HG03135 (cell line): Measurements from ENCODE around the gene GRIA1.
"Not testable (repeated sequence)": the region's sequence is repeated elsewhere in the genome, so short reads cannot be mapped to it uniquely, and the experiment has no call there.

Source experiments
- ATAC-seq: cut with Tn5 transposase; IDR thresholded peaks from one replicate; pipeline ENCODE4 v1.9.1; 2021; ENCODE audit warnings: mild to moderate bottlenecking, moderate library complexity; ENCODE audit not compliant: unreplicated experiment

Gene GRIA1

DNA sequence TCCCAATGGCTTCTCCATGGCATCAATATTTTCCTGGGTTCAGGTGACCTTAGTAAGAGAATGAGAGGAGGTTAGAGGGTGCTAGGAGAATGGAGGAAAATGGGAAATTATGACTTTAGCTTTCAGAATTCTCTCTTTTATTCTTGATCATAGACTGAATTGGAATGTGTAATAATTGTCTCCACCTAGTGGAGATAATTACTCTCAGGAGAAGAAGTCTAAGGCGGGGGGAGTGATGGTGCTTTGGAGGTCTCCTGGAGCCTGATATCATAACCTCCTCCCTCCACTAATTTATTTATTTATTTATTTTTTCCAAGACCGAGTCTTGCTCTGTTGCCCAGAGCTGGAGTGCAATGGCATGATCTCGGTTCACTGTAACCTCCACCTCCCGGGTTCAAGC is 221.3 kb downstream of the GRIA1 start:
- ATAC-seq, result no peak

DNA sequence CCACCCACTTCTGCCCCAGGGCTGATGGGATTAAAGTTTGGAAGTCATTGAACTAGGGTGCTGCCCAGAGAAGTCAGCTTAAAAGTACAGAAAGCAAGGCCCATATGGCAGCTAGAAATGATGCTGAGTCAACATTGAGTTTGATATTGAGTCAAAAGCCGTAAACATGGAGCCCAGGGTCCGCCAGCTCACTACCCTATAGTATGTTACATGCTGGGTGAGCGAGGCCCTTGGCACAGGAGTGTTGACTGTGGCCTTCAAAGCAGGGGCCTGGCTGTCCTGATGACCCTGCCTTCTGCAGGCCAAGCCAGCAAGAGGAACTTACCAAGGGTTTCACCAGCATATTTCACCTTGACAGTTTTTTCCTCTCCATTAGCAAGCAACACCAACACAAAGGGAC is 222.5 kb downstream of the GRIA1 start:
- ATAC-seq, result no peak

DNA sequence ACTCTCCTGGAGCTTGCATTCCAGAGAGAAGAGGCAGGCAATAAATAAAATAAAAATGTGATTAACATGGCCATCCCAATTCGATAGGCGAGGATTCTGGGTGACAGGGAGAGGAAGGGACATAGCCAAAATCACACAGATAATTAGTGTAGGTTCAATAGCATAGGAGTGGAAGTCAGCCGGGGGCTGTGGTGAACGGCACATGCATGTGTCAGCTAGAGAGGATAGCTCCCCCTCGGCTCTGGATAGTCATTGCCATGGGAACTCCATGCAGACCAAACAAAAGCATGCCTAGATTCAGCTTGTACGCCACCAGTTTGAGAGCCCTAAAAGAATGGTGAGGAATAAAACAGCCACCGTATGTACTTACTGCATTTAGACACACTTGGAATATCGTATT is 223.5 kb downstream of the GRIA1 start:
- no peak for ATAC-seq

DNA sequence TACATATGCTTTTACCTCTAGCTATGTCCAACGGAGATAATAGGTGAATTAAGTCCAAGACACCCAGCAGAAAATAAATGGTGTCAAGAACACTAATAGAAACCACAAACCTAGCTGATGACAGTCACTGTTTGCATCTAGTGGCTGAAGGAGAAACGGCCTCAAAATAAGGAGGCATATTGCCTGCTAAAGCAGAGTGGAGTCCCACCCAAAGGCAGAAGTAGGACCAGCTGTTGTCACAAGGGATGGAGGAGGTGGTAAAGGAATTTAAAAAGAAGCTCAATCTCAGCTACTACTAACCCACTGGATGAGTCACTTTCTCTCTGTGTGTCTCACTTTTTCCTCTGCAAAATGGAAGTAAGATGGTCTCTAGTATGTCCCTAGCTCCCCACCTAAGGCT is 224.3 kb downstream of the GRIA1 start:
- ATAC-seq, result no peak

DNA sequence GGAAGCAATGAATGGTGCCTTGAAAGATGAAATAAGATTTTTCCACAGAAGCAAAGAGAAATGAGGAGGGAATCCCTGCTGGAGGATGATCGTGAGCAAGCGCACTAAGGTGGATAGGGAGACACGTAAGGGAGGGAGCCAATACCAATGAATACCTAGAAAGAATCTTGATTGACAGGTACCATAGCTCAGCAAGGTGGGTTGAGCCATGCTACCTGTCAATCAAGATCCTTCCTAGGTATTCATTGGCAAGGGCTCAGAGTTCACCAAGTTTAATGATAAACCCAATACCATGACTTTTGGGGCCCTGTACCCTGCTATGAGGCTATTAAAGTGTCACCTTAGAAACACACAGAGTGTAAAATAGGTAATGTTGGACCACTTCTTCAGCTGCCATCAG is 226.8 kb downstream of the GRIA1 start:
- no peak for ATAC-seq

DNA sequence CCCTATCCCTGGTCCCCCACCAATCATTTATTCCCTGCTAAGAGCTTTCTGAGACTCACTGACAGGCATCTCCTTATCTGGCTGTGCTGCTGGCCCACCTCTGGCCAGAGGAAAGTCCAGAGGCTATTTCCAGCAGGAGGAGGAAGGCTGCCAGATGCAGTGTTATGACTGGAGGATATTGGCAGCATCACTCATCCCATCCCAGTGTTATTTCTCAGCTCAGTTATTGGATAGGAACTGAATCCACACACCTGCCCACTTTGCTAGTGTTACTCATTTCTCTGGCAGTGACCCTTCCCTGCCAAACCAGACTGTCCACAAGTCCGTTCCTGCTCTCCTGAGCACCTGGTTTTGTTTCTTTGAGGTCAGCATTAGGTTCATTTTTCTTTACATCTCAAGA is 228.2 kb downstream of the GRIA1 start:
- ATAC-seq, result no peak

DNA sequence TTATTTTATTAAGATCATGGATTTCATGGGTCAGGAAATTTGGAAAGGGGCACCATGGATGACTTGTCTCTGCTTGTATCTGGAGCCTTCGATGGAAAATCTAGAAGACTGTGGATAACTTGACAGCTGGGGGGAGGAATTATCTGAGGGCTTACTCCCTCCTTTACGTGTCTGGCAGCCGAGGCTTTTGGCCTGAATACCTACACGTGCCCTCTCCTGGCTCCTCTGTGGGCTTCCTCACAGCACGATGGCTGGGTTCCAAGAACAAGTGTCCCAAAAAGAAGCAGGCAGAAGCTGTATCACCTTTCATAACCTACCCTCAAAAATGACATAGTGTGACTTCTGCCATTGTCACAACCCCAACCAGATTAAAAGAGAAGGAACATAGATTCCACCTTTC is 228.9 kb downstream of the GRIA1 start:
- no peak for ATAC-seq

DNA sequence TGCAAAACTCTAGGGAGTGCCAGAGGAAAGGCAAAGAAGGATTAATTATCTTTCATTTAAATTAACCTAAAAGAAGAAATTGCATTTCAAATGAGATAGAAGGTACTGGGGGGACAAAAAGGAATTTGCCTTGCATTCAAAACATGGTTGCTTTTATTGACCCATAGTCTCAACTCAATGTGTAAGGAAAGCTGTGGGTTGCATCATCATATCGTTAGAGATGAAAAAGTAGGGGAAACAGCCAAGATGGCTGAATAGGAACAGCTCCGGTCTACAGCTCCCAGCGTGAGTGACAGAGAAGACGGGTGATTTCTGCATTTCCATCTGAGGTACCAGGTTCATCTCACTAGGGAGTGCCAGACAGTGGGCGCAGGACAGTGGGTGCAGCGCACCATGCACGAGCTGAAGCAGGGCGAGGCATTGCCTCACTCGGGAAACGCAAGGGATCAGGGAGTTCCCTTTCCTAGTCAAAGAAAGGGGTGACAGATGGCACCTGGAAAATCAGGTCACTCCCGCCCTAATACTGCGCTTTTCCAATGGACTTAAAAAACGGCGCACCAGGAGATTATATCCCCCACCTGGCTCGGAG is 232.6 kb downstream of the GRIA1 start:
- not testable (repeated sequence) for ATAC-seq

DNA sequence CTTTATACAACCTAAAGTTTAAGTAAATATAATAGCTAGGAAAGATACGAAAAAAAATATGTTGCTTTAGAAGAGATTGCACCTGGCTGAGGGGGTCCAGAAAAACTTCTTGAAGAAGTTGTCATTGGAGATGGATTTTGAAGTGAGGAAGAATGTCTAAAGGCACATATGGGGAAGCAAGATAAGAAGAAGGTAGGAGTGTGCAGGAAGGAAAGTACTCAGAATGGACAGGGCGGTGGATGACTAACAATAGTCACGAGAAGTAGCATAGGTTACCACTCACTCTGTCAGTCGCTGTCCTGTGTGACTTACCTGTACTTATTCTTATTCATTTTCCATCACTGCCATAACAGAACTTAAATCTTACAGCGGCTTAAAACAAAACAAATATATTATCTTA is 251.6 kb downstream of the GRIA1 start:
- ATAC-seq, result no peak

DNA sequence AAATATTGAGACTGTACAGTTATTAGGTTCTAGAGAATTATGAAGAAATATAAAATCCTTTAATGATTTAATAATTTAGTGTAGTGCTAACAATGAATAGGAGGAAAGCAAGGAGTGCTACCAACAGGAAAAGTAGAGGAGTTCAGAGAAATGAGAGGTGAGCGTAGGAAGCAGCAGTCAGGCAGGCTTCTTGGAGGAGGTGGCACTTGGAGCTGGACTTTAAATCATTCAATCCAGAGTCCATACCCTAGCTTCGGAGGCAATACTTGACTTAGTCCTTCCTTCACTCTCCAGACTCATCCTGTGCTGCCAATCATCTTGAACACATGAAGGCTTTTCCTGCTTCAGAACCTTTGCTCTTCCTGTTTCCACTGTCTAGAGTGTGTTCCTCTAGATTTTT is 254.3 kb downstream of the GRIA1 start:
- ATAC-seq, result no peak

DNA sequence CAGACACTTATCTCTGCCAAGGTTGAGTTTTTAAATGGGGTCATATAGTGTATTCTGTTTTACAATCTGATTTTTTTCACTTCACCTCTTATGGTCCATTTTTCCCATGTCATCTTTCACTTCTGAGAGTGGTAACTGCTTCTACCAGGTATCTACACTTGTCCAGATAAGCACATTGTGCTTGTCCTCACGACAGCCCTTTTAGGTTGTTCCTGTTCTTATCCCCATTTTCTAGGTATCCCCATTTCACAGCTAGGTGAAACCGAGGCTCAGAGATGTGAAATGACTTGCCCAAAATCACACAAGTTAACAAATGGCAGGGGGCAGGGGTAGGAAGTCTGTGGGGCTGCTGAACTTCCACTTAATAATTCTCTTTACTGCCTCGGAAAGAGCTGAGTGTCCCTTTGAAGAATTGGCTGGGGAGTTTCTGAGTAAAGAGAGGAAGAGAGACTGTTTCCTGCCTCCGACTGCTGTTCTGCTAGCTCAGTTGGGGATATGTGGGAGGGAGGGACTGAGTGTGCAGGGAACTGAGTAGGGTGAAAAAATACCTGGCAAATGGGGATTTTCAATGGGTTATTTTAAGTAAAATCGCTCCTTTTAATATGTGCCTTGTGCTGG is 255.4 kb downstream of the GRIA1 start:
- no peak for ATAC-seq

DNA sequence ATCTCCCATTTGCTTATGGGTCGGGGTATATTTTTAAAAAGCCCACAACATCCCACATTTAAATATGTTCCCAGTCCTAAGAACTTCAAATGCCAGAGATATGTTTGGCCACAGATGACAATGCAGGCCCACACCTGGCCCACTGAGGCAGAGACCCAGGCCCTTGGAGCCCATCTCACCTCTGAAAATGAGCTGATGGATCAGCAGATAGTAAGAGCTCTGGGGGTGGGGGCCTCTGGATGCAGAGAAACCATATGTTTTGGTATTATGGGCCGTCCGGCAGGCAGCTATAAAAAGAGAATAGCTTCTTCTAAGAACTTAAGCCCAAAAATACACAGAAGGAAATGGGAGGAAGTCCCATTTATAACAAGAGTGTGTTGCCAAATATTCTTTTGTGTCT is 256.0 kb downstream of the GRIA1 start:
- ATAC-seq, result no peak

DNA sequence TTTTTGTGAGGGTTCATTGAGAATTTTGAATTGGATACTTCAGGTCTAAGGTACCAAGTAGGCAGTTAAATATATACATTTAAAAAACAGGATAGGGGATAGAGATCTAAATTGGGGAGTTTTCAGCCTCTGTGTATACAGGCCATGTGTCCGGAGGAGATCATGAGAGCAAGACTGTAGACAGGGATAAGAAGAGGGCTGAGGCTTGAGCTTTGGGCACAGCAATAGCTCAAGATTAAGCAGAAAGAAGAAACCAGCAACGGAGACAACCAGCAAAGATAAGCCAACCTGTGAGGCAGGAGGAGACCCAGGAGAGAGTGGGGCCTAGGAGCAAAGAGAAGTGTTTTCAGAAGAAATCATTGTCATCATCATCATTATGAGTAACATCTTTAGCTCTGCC is 258.4 kb downstream of the GRIA1 start:
- ATAC-seq, result no peak

DNA sequence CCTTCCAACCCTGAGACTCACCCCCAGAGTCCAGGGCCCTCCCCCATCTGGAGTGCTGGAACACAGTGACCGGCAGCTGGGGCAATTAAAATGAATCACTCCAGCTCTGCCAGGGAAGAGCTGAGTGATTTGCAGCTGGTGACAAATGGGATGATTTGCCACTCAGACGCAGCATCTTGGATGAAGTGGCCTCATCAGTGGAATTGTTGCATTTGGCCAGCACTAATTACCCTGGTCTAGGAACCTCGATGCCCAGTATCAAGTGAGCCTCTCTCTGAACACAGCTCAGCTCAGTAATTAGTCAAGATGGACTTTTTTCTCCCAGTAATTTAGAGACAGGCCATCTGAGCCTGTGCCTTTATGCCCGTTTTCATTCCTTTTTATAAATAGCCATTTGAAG is 259.5 kb downstream of the GRIA1 start:
- no peak for ATAC-seq

DNA sequence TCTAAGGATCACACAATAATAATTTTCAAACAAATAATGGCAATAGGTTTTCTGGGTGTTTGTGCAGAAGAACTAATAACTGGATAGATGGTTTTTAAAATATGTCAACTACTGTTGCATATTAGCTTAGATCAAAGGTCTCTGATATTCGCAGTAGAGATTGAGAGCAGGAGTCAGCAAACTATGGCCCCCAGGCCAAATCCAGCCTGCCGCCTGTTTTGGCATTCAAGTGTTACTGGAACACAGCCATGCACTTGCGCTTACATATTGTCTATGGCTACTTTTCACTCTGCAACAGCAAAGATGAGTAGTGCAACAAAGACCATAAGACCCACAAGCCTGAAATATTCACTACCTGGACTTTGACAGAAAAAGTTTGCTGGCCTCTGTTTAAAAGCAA is 260.8 kb downstream of the GRIA1 start:
- ATAC-seq, result no peak

DNA sequence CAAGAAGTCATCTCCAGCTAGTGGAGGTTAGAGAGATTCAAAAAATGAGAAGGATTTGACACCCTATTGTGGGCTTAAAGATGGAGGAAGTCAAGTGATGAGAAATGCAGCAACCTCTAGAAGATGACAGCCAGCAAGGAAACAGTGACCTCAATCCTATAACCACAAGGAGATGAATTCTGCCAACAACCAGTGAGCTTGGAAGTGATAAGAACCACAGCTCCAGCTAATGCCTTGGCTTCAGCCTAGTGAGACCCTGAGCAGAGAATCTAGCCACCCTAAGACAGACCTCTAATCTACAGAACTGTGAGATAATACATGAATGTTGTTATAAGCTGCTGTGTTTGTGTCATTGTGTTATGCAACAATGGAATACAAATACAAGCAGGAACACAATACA is 262.4 kb downstream of the GRIA1 start:
- no peak for ATAC-seq

DNA sequence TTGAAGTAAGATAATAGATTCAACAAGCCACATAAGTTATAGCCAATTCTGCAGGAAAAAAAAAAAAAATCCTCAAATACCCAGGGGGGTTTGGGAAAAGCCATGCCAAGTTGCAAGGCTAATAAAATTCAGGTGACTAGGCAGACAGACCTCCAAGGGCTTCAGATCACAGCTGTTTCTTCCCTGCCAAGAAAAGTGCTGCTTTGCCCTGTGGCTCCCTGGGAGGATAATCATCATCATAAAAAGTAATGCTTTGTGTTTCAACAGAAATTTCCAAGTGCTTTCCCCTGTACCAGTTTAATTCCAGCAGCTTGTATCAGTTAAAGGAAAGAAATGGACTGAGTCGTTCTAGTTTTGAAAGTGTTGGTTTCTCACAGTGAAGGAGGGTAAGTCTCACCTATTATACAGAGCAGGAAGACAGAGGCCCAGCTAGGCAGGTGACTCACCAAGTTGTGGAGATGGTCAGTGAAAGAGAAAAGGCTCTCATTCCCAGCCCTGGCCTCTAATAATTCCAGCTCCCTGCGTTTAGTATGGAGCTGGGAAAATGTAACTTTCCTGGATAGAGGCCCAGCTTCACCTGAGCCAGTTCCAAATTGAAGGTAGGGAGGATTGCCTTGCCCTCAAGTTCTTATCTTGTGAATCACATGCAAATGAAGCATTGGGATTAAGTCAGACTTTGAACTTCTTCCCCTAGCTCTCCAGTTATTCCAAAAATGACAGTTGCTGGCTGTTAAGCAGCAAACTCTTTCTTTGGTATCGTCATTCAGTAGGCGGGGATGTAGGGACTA is 263.4 kb downstream of the GRIA1 start:
- no peak for ATAC-seq

DNA sequence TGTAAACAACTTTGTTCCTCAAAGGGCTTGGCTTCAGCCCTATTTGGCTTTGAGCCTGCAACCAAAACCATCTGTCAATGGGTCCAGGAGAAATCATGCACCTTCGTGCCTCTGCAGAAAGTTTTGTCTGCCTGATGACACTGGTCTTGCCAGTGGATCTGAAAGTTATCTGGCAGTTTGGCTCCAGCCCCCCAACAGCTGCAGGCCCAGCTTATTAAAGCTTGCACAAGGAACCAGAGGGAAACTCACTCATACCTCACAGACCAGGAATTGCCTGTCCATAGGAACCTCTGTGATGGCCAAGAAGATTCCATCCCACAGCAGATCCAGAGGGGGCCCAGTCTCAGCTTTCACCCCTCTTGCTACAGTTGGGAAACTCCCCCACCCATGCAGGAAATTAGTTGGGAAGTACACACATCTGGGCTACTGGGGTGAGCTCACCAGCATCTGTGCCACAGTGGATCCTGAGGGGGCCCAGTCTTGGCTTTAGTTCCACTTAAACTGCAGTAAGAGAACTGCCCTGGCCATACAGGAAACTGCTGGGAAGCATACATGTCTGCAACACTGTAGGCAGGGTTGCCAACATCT is 265.5 kb downstream of the GRIA1 start:
- ATAC-seq, result no peak

DNA sequence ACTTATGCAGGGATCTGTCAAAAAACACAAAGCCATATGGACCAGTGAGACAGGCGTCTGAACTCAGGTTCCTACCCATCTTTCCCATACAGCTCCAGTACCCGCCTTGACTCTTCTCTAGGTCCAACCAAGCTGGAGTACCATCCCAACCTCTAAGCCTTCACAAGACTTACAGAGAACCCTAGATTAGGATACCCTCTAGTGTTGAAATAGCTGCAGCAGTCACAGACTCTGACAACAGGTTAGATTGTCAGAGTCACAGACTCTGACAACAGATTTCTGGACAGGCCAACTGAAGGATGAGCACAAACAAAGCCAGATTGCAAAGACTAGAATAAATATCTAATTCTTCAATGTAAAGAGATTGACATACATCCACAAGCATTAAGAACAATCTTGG is 266.1 kb downstream of the GRIA1 start:
- ATAC-seq, result no peak

DNA sequence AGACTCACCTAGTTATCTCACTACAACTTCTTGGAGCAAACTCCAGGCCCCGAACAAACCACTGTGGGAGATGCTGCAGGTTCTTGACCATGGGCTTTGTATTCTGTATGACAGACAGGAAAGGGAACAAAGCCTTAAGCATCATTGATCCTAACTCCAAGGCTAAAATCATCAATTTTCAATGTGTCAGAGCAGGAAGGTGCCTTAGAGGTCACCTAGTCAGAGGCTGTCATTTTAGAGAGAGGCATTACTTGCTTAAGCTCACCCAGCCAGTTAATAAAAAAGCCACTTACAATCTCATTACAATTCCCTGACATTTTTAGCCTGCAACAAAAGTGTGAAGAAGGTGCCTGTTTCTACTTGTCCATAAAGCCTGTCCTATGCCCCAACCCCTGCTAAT is 275.5 kb downstream of the GRIA1 start:
- no peak for ATAC-seq

DNA sequence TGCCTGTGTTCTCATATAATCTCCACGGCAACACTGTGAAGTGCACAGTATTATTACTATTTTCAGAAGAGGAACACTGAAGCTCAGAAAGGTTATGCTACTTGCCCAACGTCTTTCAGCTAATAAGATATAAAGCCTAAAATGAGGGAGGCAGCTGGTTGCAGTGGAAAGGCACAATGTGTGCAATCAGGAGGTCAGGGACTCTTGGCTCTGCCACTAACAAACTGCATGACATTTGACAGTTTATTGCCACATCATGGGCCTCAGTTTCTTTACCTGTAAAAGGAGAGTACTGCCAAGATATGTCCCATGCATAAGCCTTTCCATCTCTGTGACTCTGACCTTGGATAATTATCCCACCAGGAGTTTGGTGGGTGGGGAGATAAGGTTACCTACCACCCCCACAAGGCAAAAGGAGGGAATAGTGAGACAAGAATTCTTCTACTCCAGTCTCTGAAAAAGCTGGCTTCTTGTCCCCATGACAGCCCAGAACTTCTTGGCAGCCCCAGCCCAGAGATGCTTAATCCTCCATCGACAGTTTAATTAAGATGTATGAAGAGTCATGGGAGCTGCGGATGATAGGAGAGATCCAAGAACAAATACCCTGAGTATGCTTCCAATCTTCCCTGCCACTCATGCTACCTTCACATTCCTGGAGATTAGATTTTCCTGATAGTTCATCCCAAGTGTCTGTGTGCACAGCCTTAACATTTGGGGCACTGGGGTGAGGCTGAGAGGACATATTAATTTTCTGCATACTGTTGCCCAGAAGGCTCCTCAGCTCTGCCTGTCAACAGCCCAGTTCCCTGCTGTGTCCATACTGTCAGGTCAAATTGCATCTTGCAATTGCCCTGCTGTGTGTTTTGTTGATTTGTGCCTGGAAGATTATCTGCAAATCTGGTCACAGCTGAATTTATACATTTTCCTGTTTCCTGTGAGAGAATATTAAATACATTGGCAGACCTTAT is 277.0 kb downstream of the GRIA1 start:
- no peak for ATAC-seq
